HT1080 (cell line): ENCODE data around the gene SYNE1. TPM values are rescaled to one million over a fixed set of nuclear protein-coding genes. Genes with fewer than 3 reads are reported as not detected.
"Not testable (repeated sequence)": the region's sequence is repeated elsewhere in the genome, so short reads cannot be mapped to it uniquely, and the experiment has no call there.

Experiments used
- DNase-seq: peaks from one replicate; pipeline ENCODE4 v3.0.0-alpha.2; 2015; ENCODE audit warnings: low read depth
- total RNA-seq: library from RNA; depleted of rRNA; stranded (reverse); fragments of >200 nt; shearing (Covaris generic); gene quantifications from 2 replicates; pipeline ENCODE4 v1.2.3, GENCODE V29; 2014

The SYNE1 gene
- total RNA-seq, 1 experiment from 2014 or later: 20.8 TPM

GRCh38 chr6:152330961-152331360 lies 306.2 kb downstream of the SYNE1 start:
- DNase-seq: no peak

- no peak for DNase-seq
Observed at GRCh38 chr6:152329638-152330448, 307.3 kb downstream of the SYNE1 start.

- not testable (repeated sequence) for DNase-seq
Observed at GRCh38 chr6:152328200-152328599, 309.0 kb downstream of the SYNE1 start.

- no peak for DNase-seq
Observed at GRCh38 chr6:152323376-152323775, 313.8 kb downstream of the SYNE1 start.

GRCh38 chr6:152318278-152318677 lies 318.9 kb downstream of the SYNE1 start:
- DNase-seq: peak; percentile 15

- DNase-seq: peak; percentile 75
Observed at GRCh38 chr6:152316024-152316423, 321.1 kb downstream of the SYNE1 start.

- no peak for DNase-seq
Observed at GRCh38 chr6:152314483-152314832, 322.7 kb downstream of the SYNE1 start.

- DNase-seq: peak; percentile 45
Observed at GRCh38 chr6:152313542-152314482, 323.4 kb downstream of the SYNE1 start.

- no peak for DNase-seq
Observed at GRCh38 chr6:152312434-152312833, 324.7 kb downstream of the SYNE1 start.

GRCh38 chr6:152310371-152310954 lies 326.7 kb downstream of the SYNE1 start:
- no peak for DNase-seq

GRCh38 chr6:152309648-152310047 lies 327.5 kb downstream of the SYNE1 start:
- DNase-seq: peak; percentile 90

GRCh38 chr6:152309006-152309405 lies 328.2 kb downstream of the SYNE1 start:
- no peak for DNase-seq

- DNase-seq: no peak
Observed at GRCh38 chr6:152308306-152308705, 328.9 kb downstream of the SYNE1 start.

GRCh38 chr6:152305672-152306071 lies 331.5 kb downstream of the SYNE1 start:
- no peak for DNase-seq

- peak; percentile 91 for DNase-seq
Observed at GRCh38 chr6:152301765-152302568, 335.2 kb downstream of the SYNE1 start.

GRCh38 chr6:152301021-152301764 lies 336.0 kb downstream of the SYNE1 start:
- DNase-seq: no peak

- DNase-seq: no peak
Observed at GRCh38 chr6:152300517-152300916, 336.6 kb downstream of the SYNE1 start.

GRCh38 chr6:152298848-152299735 lies 338.1 kb downstream of the SYNE1 start:
- DNase-seq: no peak

- no peak for DNase-seq
Observed at GRCh38 chr6:152298055-152298647, 339.0 kb downstream of the SYNE1 start.
